Raji (cell line): ENCODE data around the gene TRPV4.

Experiments
- POLR2A ChIP-seq: IDR thresholded peaks from 2 replicates; pipeline ENCODE4 v1.6.1; 2011; ENCODE audit warnings: low read depth, low read length, control low read depth; ENCODE audit not compliant: insufficient read depth

Gene TRPV4

DNA sequence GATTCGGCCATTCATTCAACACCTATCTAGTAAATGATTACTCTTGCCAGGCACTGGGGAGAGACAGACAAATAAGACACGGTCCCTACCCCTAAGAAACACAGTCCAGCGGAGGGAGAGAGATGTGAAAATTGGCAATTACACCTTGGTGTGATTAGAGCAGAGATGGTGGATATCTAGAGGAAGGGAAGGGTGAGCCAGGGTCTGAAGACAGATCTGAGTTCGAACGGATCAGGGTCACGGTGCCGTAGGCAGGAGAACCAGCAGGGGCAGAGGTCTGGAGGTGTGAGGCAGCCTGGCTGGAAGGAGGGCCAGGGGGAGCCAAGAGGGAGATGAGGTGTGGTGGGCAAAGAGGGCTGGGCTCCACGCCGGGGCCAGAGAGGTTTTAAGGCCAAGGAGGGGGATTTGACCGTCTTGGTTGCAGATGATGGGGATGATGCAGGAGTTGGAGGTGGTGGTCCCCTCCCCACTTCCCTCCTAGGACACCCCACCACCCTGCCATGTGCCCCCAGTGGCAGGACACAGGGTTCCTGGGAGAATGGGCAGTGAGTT lies 92.4 kb downstream of the TRPV4 start:
- TF ChIP-seq POLR2A, result no peak

DNA sequence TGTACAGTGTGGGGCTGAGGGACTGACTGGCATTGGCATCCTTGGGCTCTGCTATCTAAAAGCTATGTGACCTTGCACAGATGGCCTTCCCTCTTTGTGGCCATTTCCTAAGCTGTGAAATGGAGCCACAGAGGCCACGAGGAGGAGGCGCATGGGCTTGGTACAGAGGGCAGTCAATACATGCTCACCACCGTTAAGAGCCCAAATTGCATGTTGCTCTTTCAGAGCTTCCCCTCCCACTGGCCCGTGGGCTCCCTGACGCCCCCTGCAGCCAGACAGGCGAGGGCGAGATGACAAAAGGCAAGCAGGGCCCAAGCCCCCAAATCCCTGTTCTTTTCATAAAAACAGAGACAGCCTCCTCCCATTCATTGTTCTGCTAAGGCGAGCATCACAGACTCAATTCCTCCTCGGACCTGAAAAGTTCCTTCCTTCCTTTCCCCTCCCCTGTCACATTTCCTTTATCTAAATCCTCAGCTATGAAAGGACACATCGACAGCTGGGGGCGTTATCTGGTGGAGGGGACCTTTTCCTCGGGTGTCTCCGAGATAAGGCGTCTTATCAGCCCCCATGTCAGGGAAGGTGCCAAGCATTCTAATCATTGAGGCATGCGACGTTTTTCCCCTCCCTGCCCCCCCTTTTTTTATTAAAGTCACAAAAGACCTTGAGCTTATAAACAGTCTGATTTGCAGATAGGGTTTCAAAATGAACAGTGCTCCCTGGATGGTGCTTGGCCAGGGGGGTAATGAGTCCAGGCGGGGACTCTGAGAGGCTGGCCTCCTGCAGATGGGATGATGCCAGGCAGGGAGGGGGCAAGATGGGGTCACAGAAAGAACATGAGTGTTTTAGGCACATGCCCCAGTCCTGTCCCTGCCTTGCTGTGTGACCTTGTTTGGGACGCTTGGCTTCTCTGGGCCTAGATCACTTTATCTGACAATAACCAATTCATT lies 93.2 kb downstream of the TRPV4 start:
- TF ChIP-seq POLR2A, result no peak

DNA sequence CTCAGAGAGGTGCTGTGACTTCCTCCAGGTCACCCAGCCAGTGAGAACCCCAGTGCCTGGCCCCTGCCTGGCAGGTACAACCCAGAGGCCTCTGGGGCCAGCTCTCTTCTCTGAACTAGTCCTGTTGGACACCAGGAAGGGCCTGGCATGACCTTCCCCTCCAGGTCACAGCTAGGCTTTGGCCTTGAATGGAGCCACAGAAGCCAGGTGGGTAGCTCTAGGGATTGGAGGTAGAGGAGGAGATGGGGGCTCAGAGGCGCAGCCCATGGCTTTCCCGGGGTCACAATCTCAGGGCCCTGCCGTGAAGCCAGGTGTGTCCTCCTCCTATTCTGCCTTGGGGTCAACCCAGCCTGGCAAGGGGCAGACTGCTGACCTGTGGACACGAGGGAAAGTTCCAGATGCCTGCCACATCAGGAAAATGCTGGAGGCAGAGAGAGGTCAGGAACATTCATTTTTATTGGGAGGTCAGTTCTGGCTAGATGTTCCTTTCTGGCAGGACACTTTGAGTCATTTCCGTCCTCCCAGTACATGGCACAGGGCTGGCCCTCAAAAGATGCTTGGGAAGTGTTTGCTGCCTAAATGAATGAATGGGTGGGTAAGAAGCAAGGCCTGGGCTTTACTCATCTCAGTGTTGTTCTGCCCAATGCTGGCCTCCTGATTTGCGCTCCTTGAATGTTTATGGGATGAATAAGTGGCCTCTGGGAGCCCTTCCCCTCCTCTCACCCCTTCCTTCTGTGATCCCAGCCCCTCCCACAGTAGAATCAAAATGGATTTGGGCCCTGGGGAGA lies 94.1 kb downstream of the TRPV4 start:
- no peak for TF ChIP-seq POLR2A

DNA sequence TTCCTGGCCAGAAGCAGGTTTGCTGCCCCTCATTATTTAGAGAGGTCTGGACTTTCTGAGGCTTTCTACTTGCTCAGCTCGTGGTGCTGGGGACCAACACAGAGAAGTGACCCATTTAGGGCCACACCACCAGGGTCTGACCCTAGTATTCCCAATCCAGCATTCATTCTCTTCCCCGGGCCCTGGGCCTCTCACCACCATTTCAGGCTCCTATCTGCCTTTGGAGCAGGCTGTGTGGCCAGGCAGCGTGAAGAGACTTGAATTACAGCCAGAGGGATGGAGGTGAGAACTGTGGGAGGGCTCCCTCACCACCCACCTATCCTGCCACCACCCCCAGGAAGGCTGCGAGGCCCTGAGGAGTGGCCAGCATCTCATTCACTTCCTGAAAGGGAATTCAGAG lies 95.0 kb downstream of the TRPV4 start:
- no peak for TF ChIP-seq POLR2A

DNA sequence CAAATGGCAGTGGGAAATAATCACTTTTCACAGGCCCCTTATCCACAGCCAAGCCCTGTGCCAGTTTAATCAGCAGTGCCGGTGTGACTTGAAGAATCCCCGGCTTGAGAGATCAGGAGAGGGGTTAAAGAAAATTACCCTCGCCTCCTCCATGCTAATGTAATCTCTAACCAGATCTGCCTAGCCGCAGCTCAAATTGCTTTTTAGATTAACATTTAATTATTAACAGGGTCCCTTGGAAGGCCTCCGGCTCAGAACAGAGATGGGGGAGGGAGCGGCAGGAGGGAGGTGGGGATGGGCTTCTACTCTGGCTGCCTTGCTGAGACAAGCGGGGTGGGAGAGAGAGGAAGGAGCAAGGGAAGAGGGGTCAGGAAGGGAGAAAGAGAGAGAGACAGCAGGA lies 95.6 kb downstream of the TRPV4 start:
- TF ChIP-seq POLR2A, result no peak

DNA sequence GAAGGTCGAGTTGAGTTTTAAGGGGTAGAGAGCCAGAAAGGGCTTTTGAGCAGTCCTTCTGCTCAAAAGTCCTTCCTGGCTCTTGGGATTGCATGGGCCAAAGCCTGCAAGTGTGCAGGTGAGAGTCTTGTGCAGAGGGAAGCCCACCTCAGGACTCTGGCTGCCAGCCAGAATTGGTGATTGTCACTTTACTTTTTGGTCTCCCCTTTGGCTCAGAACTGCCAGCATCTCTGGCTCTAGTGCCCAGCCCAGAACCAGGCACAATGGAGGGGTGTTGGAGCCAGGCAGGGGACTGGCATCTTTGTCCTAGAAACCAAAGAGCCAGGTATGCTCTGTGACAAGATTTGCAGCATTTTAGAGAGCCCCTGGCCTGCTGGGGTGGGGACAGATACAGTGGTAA lies 96.1 kb downstream of the TRPV4 start:
- no peak for TF ChIP-seq POLR2A

DNA sequence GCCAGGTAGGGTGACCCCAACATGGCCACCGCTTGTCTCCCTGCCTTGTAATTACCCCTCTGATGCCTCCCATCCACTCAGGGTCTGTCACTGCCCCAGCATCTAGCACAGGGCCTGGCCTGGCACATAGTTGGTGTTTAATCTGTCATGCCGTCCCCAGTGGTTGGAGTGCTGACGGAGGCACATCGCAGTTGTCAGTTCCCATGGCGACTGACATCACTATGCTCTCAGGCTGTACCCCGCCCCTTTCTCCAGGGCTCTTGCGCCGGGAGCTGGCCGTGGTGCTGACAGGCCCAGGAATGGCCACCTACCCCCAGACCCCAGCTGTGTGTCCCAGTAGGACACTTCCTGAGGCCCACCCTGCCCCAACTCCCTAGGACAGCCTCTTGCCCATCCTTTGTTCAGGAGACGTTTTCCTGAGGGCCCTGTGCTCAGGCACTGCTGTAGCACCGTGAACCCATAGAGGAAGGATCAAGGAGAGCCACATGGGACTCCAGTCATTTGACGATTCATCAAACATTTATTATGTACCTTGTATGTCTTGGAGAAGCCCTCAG lies 96.6 kb downstream of the TRPV4 start:
- no peak for TF ChIP-seq POLR2A

DNA sequence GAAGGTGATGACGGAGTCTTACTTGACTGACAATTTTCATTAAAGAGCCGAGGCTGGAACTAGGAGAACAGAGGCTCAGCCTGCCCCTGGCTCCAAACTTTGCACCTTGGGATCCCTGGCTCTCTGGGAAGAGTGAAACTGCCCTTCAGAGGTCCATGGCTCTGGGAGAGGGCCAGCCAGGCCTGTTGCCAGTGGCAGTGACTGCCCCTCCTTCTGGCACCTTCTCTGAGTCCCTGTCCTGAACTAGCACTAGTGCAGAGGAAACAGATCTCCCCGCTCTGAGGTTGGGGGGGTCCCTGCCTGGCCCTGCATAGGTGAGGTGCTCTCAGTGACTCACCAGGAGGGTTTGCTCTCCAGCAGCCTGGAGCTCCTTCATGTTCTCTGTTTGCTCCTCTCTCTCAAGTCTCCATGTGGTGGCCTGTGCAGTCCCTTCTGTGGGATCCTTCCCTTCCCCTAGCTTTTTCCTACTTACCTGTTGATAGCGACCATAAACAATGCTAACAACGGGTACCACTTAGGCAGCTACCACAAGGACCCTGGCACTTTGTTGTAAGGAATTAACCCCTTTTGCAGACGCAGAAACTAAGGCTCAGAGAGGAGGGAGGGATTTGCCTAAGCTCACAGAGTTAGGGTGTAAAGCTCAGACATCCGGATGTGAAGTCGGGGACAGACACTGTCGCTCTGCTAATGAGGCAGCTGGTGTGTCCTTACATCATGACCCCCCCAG lies 97.2 kb downstream of the TRPV4 start:
- no peak for TF ChIP-seq POLR2A

DNA sequence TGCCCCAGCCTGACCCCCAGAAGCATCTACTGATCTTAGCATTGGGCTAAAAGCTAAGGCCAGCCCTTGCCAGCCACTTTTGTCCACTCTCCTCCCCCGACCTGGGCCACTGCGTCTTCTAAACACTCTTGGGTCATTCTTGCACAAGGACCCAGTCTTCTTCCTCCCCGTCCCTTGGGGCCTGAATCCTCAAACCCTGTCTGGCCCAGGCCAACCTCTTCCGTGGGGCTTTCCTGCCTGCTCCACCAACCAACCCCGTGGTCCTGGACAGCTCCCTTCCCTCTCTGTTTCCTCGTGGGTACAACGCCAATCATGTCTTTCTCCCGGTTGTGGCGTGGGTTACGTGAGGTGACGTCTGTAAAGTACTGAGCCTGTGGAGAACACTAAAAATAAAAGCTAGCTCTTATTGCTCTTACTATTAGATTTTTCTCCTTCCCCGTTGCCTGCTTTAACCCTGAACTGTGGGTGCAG lies 98.1 kb downstream of the TRPV4 start:
- TF ChIP-seq POLR2A, result no peak

DNA sequence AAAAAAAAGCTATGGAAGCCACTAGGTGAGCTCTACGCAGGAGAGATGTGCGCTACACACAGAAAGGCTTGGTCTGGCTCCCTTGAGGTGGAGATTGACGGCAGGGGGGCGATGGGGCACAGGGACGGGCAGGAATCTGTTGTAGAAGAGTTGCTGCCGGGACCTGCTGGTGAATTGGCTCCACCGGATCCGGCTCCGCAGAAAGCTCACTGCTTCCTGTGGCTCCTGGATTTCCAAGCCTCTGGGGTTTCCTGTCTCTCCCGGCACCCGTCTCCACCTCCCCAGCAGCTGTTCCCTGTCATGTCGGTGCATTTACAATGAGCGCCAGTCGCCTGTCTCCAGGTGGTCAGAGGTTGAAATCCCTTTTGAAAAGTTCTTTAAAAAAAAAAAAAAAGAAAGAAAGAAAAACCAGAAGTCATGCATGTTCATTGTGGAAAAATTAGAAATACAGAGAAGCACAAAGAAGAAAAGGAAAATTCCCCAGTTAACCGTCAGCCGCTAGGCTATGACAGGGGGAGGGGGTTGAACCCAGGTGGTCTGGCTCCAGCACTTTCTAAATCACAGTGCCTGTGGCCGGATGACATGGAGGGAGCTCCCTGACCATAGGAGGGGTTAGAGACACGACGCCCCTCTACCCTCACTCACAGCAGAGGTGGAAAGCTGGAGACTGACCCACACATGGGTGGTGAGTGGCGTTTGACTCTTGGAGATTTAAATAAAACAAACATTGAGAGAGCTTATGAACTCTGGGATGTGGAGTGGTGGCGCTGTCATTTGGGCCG lies 98.8 kb downstream of the TRPV4 start:
- TF ChIP-seq POLR2A, result no peak
